Transverse colon (tissue), 4 donors: ENCODE measurements around the gene RPL26. TPM values are rescaled to one million over a fixed set of nuclear protein-coding genes. Genes with fewer than 3 reads are reported as not detected.
"Not testable (repeated sequence)": the region's sequence is repeated elsewhere in the genome, so short reads cannot be mapped to it uniquely, and the experiment has no call there.

Experiments
- DNase-seq: peaks from one replicate; pipeline ENCODE4 v3.0.0-alpha.2; 2019
- H3K27ac ChIP-seq, 4 donors: fragments of 200-600 bp; sonication (generic); 2 replicates each; pipeline ENCODE4 v1.5.1; 2016 to 2018; ENCODE audit warnings: inconsistent platforms in 4 of 4
- H3K27me3 ChIP-seq: fragments of 200-600 bp; sonication (generic); 2 replicates; pipeline ENCODE4 v1.5.1; 2017; ENCODE audit warnings: inconsistent platforms
- H3K36me3 ChIP-seq, 4 donors: fragments of 200-600 bp; sonication (generic); 2 replicates each; pipeline ENCODE4 v1.5.1; 2017 to 2019; ENCODE audit warnings: inconsistent platforms in 4 of 4
- H3K4me1 ChIP-seq, 4 donors: fragments of 200-600 bp; sonication (generic); 2 replicates each; pipeline ENCODE4 v1.5.1; 2017 to 2020; ENCODE audit warnings: inconsistent platforms in 4 of 4
- H3K4me3 ChIP-seq, 4 donors: fragments of 200-600 bp; sonication (generic); 1 replicate in 1 of 4; 2 replicates in 3 of 4; pipeline versions ENCODE4 v1.5.1 to v1.6.1; 2017 to 2019; ENCODE audit warnings: inconsistent platforms in 4 of 4
- H3K9me3 ChIP-seq, 2 donors: fragments of 200-600 bp; sonication (generic); 2 replicates each; pipeline ENCODE4 v1.5.1; 2017 to 2019; ENCODE audit warnings: inconsistent platforms in 2 of 2
- EP300 ChIP-seq: sonication (generic); formaldehyde crosslinking; IDR thresholded peaks from one replicate; pipeline ENCODE4 v1.6.1; 2017; ENCODE audit warnings: antibody characterized with exemption, low read depth
- POLR2A ChIP-seq: fragments of 450-650 bp; IDR thresholded peaks from one replicate; pipeline ENCODE4 v1.6.1; 2016; ENCODE audit warnings: antibody characterized with exemption, mild to moderate bottlenecking, moderate library complexity
- POLR2AphosphoS5 ChIP-seq, 3 donors: sonication (generic); formaldehyde crosslinking; IDR thresholded peaks; one replicate each; pipeline ENCODE4 v1.6.1; 2016; ENCODE audit warnings: antibody characterized with exemption in 3 of 3
- WGBS, 2 donors: methylation state at CpG; one replicate each; pipeline ENCODE4 v1.1.5; 2018; ENCODE audit warnings: low coverage in 1 of 2; 5-methylcytosine and 5-hydroxymethylcytosine counted together
- in situ Hi-C, 4 donors: fragments of 200-750 bp; cut with MboI; loops; one replicate each; pipeline versions ENCODE4 v1.15.0 to v1.15.1; 2017; ENCODE audit warnings: low sequenced_read_pairs in 3 of 4, low pct_ligation_motif_present in 1 of 4, low pct_unique_long_range_greater_than_20kb in 1 of 4
- intact Hi-C: fragments of 100-400 bp; cut with DNase I; formaldehyde crosslinking; loops from one replicate; pipeline ENCODE4 v1.15.1; 2023; ENCODE audit warnings: low total_unique reads
- total RNA-seq, 4 donors: library from RNA; depleted of rRNA; stranded (reverse); fragments of >200 nt; gene quantifications; one replicate each; pipeline ENCODE4 v1.1.0, GENCODE V29; 2016
- TF ChIP-seq, protein P1 (sequence below), 5 experiments: fragments of 200-600 bp in 3 of 5; fragments of 450-650 bp in 2 of 5; sonication (generic) in 3 of 5; IDR thresholded peaks; 1 replicate in 2 of 5; 2 replicates in 3 of 5; pipeline ENCODE4 v1.5.1; 2016 to 2017; ENCODE audit warnings: antibody characterized with exemption in 5 of 5, inconsistent platforms in 3 of 5, mild to moderate bottlenecking in 2 of 5, moderate library complexity in 1 of 5

RPL26 gene
- total RNA-seq, 4 donors from 2014 or later = 714 to 2,921 (median 2,064) TPM

DNA sequence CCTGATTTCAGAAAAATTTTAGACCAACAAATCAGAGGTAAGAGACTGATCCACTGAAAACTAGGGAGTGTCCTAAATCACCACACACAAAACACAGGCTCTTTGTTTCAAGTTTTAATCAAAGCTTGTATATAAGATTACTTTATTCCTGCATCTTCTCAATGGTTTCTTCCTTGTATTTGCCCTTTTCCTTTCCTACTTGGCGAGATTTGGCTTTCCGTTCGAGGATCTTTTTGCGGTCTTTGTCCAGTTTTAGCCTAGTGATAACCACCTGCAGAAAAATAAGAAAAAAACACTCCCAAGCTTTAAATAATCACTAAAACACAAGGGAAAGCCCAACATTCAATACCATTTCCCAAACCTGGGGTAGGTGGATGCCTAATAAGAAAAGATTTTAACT lies 5.6 kb downstream of the RPL26 start:
- in situ Hi-C loops (no loop called here), intact Hi-C loops (no loop called here)
- TF ChIP-seq POLR2AphosphoS5 (IDR thresholded peaks at IDR 0.05) (no peak), POLR2A (no peak), EP300 (no peak)
- TF ChIP-seq, protein P1, sequence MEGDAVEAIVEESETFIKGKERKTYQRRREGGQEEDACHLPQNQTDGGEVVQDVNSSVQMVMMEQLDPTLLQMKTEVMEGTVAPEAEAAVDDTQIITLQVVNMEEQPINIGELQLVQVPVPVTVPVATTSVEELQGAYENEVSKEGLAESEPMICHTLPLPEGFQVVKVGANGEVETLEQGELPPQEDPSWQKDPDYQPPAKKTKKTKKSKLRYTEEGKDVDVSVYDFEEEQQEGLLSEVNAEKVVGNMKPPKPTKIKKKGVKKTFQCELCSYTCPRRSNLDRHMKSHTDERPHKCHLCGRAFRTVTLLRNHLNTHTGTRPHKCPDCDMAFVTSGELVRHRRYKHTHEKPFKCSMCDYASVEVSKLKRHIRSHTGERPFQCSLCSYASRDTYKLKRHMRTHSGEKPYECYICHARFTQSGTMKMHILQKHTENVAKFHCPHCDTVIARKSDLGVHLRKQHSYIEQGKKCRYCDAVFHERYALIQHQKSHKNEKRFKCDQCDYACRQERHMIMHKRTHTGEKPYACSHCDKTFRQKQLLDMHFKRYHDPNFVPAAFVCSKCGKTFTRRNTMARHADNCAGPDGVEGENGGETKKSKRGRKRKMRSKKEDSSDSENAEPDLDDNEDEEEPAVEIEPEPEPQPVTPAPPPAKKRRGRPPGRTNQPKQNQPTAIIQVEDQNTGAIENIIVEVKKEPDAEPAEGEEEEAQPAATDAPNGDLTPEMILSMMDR (IDR thresholded peaks at IDR 0.05) = no peak
- Histone ChIP-seq H3K4me1 (peaks cover 11 to 57% (median 39%) of the 10 kb centered on the region in 4 donors), H3K4me3 (no peak overlapping the region), H3K36me3 (peaks cover 0 to 41% (median 9%) of the 10 kb centered on the region in 4 donors), H3K27me3 (no peaks in the 10 kb centered on the region), H3K9me3 (no peaks in the 10 kb centered on the region), H3K27ac (peak overlapping the region; percentile 85 to 87 (median 86))
- WGBS, 2 donors = 60 to 69% methylated on average over 4 of the region's 4 CpGs
- no peak for DNase-seq

DNA sequence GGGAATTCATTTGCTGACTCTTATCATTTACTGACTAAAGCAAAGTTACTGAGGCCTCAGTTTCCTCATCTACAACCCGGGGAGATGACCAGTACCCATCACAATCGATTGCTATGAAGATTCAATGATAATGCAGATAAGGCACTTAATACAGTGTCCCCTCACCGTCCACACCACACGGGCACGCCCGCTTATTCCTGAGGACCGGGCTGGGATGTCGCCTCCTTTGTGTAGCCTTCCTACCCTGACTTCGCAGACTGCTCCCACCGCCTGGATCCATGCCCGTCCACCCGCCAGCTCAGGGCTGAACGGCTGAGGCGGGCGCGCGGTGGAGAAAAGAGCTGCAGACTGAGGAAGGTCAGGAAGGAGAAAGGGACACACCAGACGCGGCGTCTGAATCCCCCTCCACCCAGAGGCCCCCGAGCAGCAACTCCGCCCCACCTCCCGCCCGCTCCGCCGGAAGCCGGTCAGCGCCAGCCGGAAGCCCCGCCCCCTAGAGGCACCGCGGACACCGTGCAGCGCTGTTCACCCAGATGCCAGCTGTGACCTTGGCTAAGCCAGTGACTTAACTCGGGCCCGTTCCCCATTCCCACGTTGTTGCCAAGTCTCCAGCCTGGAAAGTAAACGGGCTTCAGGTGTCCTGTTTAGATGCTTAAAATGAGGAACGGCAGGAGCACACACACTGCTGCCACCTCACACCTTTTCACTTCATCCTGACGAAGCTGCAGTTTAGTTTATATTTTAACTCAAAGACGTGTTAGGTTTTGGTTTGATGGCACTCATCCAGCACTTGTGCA lies 6.5 kb downstream of the RPL26 start, which contains the start of gene KRABD2:
KRABD2 (minus strand) TSS at position 434 of the 797 bp plus-strand sequence.
- H3K4me1 ChIP-seq = peaks cover 9 to 47% (median 29%) of the 10 kb centered on the region in 4 donors
- H3K27ac ChIP-seq = peak within 1 kb of the TSS; percentile 85 to 87 (median 86)

DNA sequence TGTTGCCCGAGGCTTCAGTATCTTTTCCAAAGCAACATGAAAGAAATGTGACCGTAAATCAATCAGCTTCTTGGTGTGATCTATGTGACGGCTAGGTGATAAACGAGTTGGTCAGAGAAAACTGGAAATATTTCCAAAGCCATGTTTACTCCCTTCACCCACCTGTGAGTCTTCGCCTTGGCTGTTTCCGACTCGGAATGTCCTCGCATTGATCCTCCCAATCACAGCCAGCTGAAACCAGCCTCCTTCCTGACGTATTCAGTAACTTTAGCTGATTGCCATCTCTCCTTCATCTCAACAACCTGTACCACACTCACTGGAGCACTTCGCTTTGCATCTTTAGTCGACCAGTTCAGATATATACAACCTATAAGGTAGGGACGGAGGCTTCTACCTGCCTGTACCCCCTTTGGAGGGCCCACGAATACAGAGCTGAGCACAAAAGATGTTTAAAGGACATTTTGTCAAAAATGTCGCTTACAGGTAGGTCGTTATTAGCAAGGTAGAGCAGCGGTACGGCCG lies 7.2 kb downstream of the RPL26 start:
- intact Hi-C loops = no loop called here

More for the DNA sequence above, 6.5 kb downstream of the RPL26 start, which contains the start of gene KRABD2:
- no peaks in the 10 kb centered on the region for H3K9me3 ChIP-seq
- intact Hi-C loops = no loop called here
- H3K4me3 ChIP-seq = peak within 1 kb of the TSS; percentile 40 to 69 (median 48)
- WGBS, 2 donors = 1 to 3% methylated on average over 8 to 41 of the region's 41 CpGs
- in situ Hi-C loops = no loop called here
- peak; percentile 92 for DNase-seq
- peaks cover 0 to 40% (median 9%) of the 10 kb centered on the region in 4 donors for H3K36me3 ChIP-seq
- H3K27me3 ChIP-seq = no peaks in the 10 kb centered on the region
- TF ChIP-seq POLR2AphosphoS5 (IDR thresholded peaks at IDR 0.05) (peak; percentile 62 to 93 (median 79)), POLR2A (peak; percentile 89), EP300 (no peak)
- TF ChIP-seq, protein P1 (IDR thresholded peaks at IDR 0.05) = peak; percentile 46 to 67 (median 59)

DNA sequence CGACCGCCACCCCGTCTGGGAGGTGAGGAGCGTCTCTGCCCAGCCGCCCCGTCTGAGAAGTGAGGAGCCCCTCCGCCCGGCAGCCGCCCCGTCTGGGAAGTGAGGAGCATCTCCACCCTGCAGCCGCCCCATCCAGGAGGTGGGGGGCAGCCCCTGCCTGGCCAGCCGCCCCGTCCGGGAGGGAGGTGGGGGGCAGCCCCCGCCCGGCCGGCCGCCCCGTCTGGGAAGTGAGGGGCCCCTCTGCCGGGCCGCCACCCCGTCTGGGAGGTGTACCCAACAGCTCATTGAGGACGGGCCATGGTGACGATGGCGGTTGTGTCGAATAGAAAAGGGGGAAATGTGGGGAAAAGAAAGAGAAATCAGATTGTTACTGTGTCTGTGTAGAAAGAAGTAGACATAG lies 9.1 kb downstream of the RPL26 start:
- H3K9me3 ChIP-seq, DNase-seq, in situ Hi-C loops, intact Hi-C loops, H3K4me3 ChIP-seq, H3K27ac ChIP-seq, H3K27me3 ChIP-seq: not testable (repeated sequence)
- H3K36me3 ChIP-seq = peaks cover 0 to 30% (median 10%) of the 10 kb centered on the region in 4 donors
- peaks cover 0 to 31% (median 17%) of the 10 kb centered on the region in 4 donors for H3K4me1 ChIP-seq
- 96% methylated on average over 26 of the region's 26 CpGs; no CpG with 5 or more reads in 1 of the 2 donors for WGBS, 2 donors

More for the DNA sequence above, 7.2 kb downstream of the RPL26 start:
- H3K27ac ChIP-seq = peak overlapping the region; percentile 85 to 87 (median 86)
- H3K4me3 ChIP-seq = peak overlapping the region; percentile 40 to 69 (median 48)
- TF ChIP-seq POLR2AphosphoS5 (IDR thresholded peaks at IDR 0.05) = peak in 1 of 3 donors; percentile 4
- TF ChIP-seq, protein P1 (IDR thresholded peaks at IDR 0.05) = no peak
- no peak for DNase-seq
- peaks cover 0 to 33% (median 10%) of the 10 kb centered on the region in 4 donors for H3K36me3 ChIP-seq
- in situ Hi-C loops = no loop called here
- no peaks in the 10 kb centered on the region for H3K9me3 ChIP-seq
- H3K27me3 ChIP-seq = no peaks in the 10 kb centered on the region
- WGBS, 2 donors = 20 to 23% methylated on average over 7 to 18 of the region's 18 CpGs
- H3K4me1 ChIP-seq = peaks cover 3 to 41% (median 23%) of the 10 kb centered on the region in 4 donors
